Right lobe of liver (tissue), 4 donors: ENCODE results near the gene CDK12.

Source experiments
- CTCF ChIP-seq, 4 donors: fragments of 200-600 bp in 3 of 4; fragments of 450-650 bp in 1 of 4; IDR thresholded peaks; one replicate each; pipeline versions ENCODE4 v1.5.1 to v1.8.0; 2016 to 2022; ENCODE audit warnings: antibody characterized with exemption in 4 of 4, mild to moderate bottlenecking in 2 of 4
- POLR2A ChIP-seq: fragments of 450-650 bp; IDR thresholded peaks from one replicate; pipeline ENCODE4 v1.6.1; 2017; ENCODE audit warnings: antibody characterized with exemption, mild to moderate bottlenecking
- donor health status: DM: no; HTN: no; CAD: no.
- donor health status: DM: no; HTN: no; CAD: no.
- donor health status: DM: no; HTN: yes; CAD: no.

GRCh38 chr17:39507511-39507910, 46.2 kb downstream of the CDK12 start:
- TF ChIP-seq CTCF (IDR thresholded peaks at IDR 0.05) (no peak), POLR2A (no peak)
